Mesodermal cell (in vitro differentiated cells): ENCODE measurements around the gene B4GALT4.

Source experiments
- H3K27ac ChIP-seq: 2 replicates; pipeline ENCODE4 v1.7.0; 2013; ENCODE audit warnings: mild to moderate bottlenecking, low read depth, low read length, moderate library complexity; ENCODE audit not compliant: severe bottlenecking
- H3K36me3 ChIP-seq: 2 replicates; pipeline ENCODE4 v1.7.1; 2013; ENCODE audit warnings: mild to moderate bottlenecking, low read length, moderate library complexity; ENCODE audit not compliant: control insufficient read depth, insufficient read depth
- H3K4me1 ChIP-seq: one replicate; pipeline ENCODE4 v1.7.1; 2013; ENCODE audit warnings: mild to moderate bottlenecking, low read length; ENCODE audit not compliant: insufficient read depth, control insufficient read depth, poor library complexity, severe bottlenecking
- H3K4me3 ChIP-seq: 2 replicates; pipeline ENCODE4 v1.7.0; 2013; ENCODE audit warnings: low read length, control low read depth, mild to moderate bottlenecking; ENCODE audit not compliant: insufficient read depth, poor library complexity, severe bottlenecking; ENCODE audit errors: extremely low read depth
- H3K9me3 ChIP-seq: 2 replicates; pipeline ENCODE4 v1.7.1; 2013; ENCODE audit warnings: mild to moderate bottlenecking, low read length, moderate library complexity; ENCODE audit not compliant: control insufficient read depth
- WGBS, 2 experiments: methylation state at CpG; one replicate each; pipeline ENCODE4 v1.1.5; 2013; ENCODE audit warnings: missing lambda C conversion rate in 2 of 2; ENCODE audit not compliant: insufficient coverage in 2 of 2; 5-methylcytosine and 5-hydroxymethylcytosine counted together

The B4GALT4 gene

GRCh38 chr3:119195911-119196310 lies 44.8 kb downstream of the B4GALT4 start:
- no peaks in the 10 kb centered on the region for H3K4me1 ChIP-seq
- H3K36me3 ChIP-seq: no peaks in the 10 kb centered on the region
- H3K4me3 ChIP-seq: no peak overlapping the region
- WGBS, 2 experiments: 83 to 88% methylated on average over 1 of the region's 1 CpG
- no peaks in the 10 kb centered on the region for H3K9me3 ChIP-seq
- H3K27ac ChIP-seq: no peak overlapping the region

- Histone ChIP-seq H3K4me1 (no peaks in the 10 kb centered on the region), H3K27ac (no peak overlapping the region), H3K4me3 (no peak overlapping the region), H3K36me3 (no peaks in the 10 kb centered on the region), H3K9me3 (no peaks in the 10 kb centered on the region)
- WGBS, 2 experiments: 86% methylated on average over 1 of the region's 1 CpG; no CpG with 5 or more reads in 1 of the 2 experiments
Observed at GRCh38 chr3:119195151-119195476, 45.6 kb downstream of the B4GALT4 start.

GRCh38 chr3:119194237-119195150 lies 46.2 kb downstream of the B4GALT4 start:
- Histone ChIP-seq H3K27ac (no peak overlapping the region), H3K4me3 (no peak overlapping the region), H3K9me3 (no peaks in the 10 kb centered on the region), H3K36me3 (no peaks in the 10 kb centered on the region), H3K4me1 (no peaks in the 10 kb centered on the region)
- WGBS, 2 experiments: 93 to 94% methylated on average over 4 to 5 of the region's 7 CpGs

- no peaks in the 10 kb centered on the region for H3K4me1 ChIP-seq
- no peaks in the 10 kb centered on the region for H3K9me3 ChIP-seq
- 78 to 100% methylated on average over 1 of the region's 1 CpG for WGBS, 2 experiments
- no peak overlapping the region for H3K4me3 ChIP-seq
- H3K36me3 ChIP-seq: no peaks in the 10 kb centered on the region
- no peak overlapping the region for H3K27ac ChIP-seq
Observed at GRCh38 chr3:119191800-119192199, 48.9 kb downstream of the B4GALT4 start.

- H3K4me1 ChIP-seq: no peaks in the 10 kb centered on the region
- no peaks in the 10 kb centered on the region for H3K36me3 ChIP-seq
- no peak overlapping the region for H3K4me3 ChIP-seq
- H3K27ac ChIP-seq: no peak overlapping the region
- H3K9me3 ChIP-seq: no peaks in the 10 kb centered on the region
Observed at GRCh38 chr3:119187266-119187665, 53.4 kb downstream of the B4GALT4 start.

GRCh38 chr3:119184796-119185570 lies 55.7 kb downstream of the B4GALT4 start:
- Histone ChIP-seq H3K9me3 (no peaks in the 10 kb centered on the region), H3K4me3 (no peak overlapping the region), H3K4me1 (peaks cover 4% of the 10 kb centered on the region), H3K36me3 (no peaks in the 10 kb centered on the region), H3K27ac (no peak overlapping the region)
- 95 to 97% methylated on average over 3 to 5 of the region's 7 CpGs for WGBS, 2 experiments

GRCh38 chr3:119184111-119184510 lies 56.6 kb downstream of the B4GALT4 start:
- WGBS, 2 experiments: 83 to 90% methylated on average over 6 to 9 of the region's 9 CpGs
- Histone ChIP-seq H3K27ac (no peak overlapping the region), H3K4me3 (no peak overlapping the region), H3K36me3 (no peaks in the 10 kb centered on the region), H3K4me1 (peaks cover 4% of the 10 kb centered on the region), H3K9me3 (no peaks in the 10 kb centered on the region)

- 67 to 89% methylated on average over 1 to 2 of the region's 3 CpGs for WGBS, 2 experiments
- Histone ChIP-seq H3K4me3 (no peak overlapping the region), H3K27ac (no peak overlapping the region), H3K9me3 (no peaks in the 10 kb centered on the region), H3K4me1 (peaks cover 4% of the 10 kb centered on the region), H3K36me3 (no peaks in the 10 kb centered on the region)
Observed at GRCh38 chr3:119181765-119182164, 58.9 kb downstream of the B4GALT4 start.

- no peaks in the 10 kb centered on the region for H3K36me3 ChIP-seq
- H3K9me3 ChIP-seq: no peaks in the 10 kb centered on the region
- no peak overlapping the region for H3K27ac ChIP-seq
- H3K4me1 ChIP-seq: peaks cover 4% of the 10 kb centered on the region
- no peak overlapping the region for H3K4me3 ChIP-seq
- 95 to 100% methylated on average over 2 of the region's 4 CpGs for WGBS, 2 experiments
Observed at GRCh38 chr3:119177321-119177720, 63.4 kb downstream of the B4GALT4 start.

GRCh38 chr3:119176778-119177177 lies 63.9 kb downstream of the B4GALT4 start:
- WGBS, 2 experiments: 73 to 83% methylated on average over 1 to 2 of the region's 4 CpGs
- H3K9me3 ChIP-seq: no peaks in the 10 kb centered on the region
- no peak overlapping the region for H3K27ac ChIP-seq
- H3K36me3 ChIP-seq: no peaks in the 10 kb centered on the region
- H3K4me3 ChIP-seq: no peak overlapping the region
- H3K4me1 ChIP-seq: no peaks in the 10 kb centered on the region
